Right lobe of liver (tissue), 6 donors: ENCODE data around the gene CCDC92. TPM values are rescaled to one million over a fixed set of nuclear protein-coding genes. Genes with fewer than 3 reads are reported as not detected.
A peak's percentile ranks its signal among the peaks of the same experiment; 100 is the strongest.
"Not testable (repeated sequence)": the region's sequence is repeated elsewhere in the genome, so short reads cannot be mapped to it uniquely, and the experiment has no call there.

ENCODE experiments used
- ATAC-seq, 4 donors: fragments of 200-7000 bp; cut with Tn5 transposase; one replicate each; pipeline ENCODE4 v1.9.1; 2020; ENCODE audit warnings: mild to moderate bottlenecking in 4 of 4, moderate library complexity in 4 of 4
- DNase-seq, 3 donors: peaks; one replicate each; pipeline ENCODE4 v3.0.0-alpha.2; 2020
- H3K27ac ChIP-seq, 3 donors: fragments of 200-600 bp; one replicate each; pipeline ENCODE4 v1.8.0; 2022
- H3K27me3 ChIP-seq, 2 donors: fragments of 200-600 bp; one replicate each; pipeline ENCODE4 v1.8.0; 2022
- H3K36me3 ChIP-seq, 4 donors: fragments of 200-600 bp; sonication (generic) in 1 of 4; one replicate each; pipeline versions ENCODE4 v1.5.1 to v1.8.0; 2017 to 2022; ENCODE audit warnings: control low read depth in 1 of 4
- H3K4me1 ChIP-seq, 4 donors: fragments of 200-600 bp; sonication (generic) in 1 of 4; one replicate each; pipeline versions ENCODE4 v1.5.1 to v1.8.0; 2017 to 2022; ENCODE audit warnings: control low read depth in 1 of 4
- H3K4me3 ChIP-seq, 3 donors: fragments of 200-600 bp; one replicate each; pipeline ENCODE4 v1.8.0; 2022
- H3K9me3 ChIP-seq, 4 donors: fragments of 200-600 bp; sonication (generic) in 1 of 4; one replicate each; pipeline versions ENCODE4 v1.5.1 to v1.8.0; 2017 to 2022; ENCODE audit warnings: control low read depth in 1 of 4
- POLR2A ChIP-seq: fragments of 450-650 bp; IDR thresholded peaks from one replicate; pipeline ENCODE4 v1.6.1; 2017; ENCODE audit warnings: antibody characterized with exemption, mild to moderate bottlenecking
- WGBS: methylation state at CpG from one replicate; pipeline ENCODE4 v1.1.6; 2018; ENCODE audit warnings: low coverage, low lambda C conversion rate; ENCODE audit not compliant: insufficient coverage; ENCODE audit errors: missing lambda C conversion rate; 5-methylcytosine and 5-hydroxymethylcytosine counted together
- intact Hi-C, 2 donors: fragments of 100-400 bp; cut with DNase I; formaldehyde crosslinking; loops; one replicate each; pipeline versions ENCODE4 v1.11.2 to v1.14.1; 2022
- total RNA-seq, 6 experiments: library from RNA; depleted of rRNA in 2 of 6; stranded (reverse); fragments of >200 nt in 2 of 6; fragmentation: NEBNext Ultra II Directional in 3 of 6; extraction: Animal tissue kit (Norgen Biotek cat#: 25700) in 3 of 6; gene quantifications; one replicate each; pipeline versions ENCODE4 v1.1.0 to v1.2.4, GENCODE V29; 2016 to 2023
- TF ChIP-seq, protein P1 (sequence below), 4 donors: fragments of 200-600 bp in 3 of 4; fragments of 450-650 bp in 1 of 4; IDR thresholded peaks; one replicate each; pipeline versions ENCODE4 v1.5.1 to v1.8.0; 2016 to 2022; ENCODE audit warnings: antibody characterized with exemption in 4 of 4, mild to moderate bottlenecking in 2 of 4
- donor health status: DM: no; HTN: yes; CAD: no.
- donor health status: DM: no; HTN: no; CAD: no.
- donor health status: DM: no; HTN: no; CAD: no.
- donor health status: DM: no; HTN: yes; CAD: no.
- donor health status: DM: no; HTN: yes; CAD: no.

The CCDC92 gene
- total RNA-seq, 6 experiments from 2014 or later: 12.5 to 17.5 (median 16.1) TPM

DNA sequence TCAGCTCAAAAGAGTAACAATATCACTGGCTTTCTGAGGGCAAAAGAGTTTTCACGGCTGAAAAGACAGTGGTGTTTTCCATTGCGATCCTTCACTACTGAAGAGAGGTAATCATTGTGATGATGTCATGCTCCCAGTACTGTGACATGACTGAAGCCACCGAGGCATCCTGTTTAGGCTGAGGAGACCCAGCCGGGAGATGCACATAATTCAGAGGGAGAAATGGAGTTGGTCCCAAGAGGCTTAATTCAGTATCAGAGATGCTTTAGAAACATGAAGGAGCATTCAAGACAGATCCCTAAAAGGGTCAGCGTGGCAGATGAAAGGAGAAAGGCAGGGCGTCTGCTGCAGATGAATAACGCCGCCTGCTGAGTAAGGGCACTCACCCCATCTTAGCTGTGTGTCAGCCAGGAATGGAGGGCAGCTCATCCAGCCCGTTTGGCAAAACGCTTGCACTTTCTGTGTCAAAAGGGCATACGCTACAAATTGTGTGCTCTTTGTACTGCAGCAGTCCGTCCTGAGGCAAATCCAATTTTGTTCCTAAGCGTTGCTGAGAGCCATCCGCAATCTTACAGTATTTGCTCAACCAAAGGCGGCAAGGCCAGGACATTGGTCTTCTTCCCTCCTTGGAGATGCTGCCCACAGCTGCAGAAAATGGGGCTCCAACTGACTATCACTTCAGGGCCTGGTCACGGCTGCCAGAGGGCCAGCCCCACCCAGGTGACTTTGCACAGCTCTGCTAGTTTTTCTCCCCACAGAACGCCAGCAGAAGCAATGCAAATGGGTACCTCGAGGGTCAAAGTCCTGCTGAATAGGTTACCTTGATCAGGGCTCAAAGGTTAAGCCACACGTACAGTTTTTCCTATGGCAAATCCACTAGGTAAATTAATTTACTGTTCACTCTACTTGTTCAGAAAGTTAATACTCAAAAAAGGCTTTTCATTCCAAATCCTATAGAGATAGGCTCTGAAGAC, 23.5 kb downstream of the CCDC92 start:
- DNase-seq: peak in 2 of 3 donors; percentile 72 to 76
- Histone ChIP-seq H3K9me3 (no peaks in the 10 kb centered on the region), H3K4me3 (peak overlapping the region in 1 of 3 donors; percentile 10), H3K27me3 (no peaks in the 10 kb centered on the region), H3K36me3 (no peaks in the 10 kb centered on the region), H3K27ac (peak overlapping the region in 2 of 3 donors; percentile 54), H3K4me1 (peaks cover 0 to 18% (median 8%) of the 10 kb centered on the region in 4 donors)
- intact Hi-C loops: no loop called here
- TF ChIP-seq, protein P1, sequence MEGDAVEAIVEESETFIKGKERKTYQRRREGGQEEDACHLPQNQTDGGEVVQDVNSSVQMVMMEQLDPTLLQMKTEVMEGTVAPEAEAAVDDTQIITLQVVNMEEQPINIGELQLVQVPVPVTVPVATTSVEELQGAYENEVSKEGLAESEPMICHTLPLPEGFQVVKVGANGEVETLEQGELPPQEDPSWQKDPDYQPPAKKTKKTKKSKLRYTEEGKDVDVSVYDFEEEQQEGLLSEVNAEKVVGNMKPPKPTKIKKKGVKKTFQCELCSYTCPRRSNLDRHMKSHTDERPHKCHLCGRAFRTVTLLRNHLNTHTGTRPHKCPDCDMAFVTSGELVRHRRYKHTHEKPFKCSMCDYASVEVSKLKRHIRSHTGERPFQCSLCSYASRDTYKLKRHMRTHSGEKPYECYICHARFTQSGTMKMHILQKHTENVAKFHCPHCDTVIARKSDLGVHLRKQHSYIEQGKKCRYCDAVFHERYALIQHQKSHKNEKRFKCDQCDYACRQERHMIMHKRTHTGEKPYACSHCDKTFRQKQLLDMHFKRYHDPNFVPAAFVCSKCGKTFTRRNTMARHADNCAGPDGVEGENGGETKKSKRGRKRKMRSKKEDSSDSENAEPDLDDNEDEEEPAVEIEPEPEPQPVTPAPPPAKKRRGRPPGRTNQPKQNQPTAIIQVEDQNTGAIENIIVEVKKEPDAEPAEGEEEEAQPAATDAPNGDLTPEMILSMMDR (IDR thresholded peaks at IDR 0.05): peak in 1 of 4 donors; percentile 13
- TF ChIP-seq POLR2A: no peak
- ATAC-seq: peak; percentile 89 to 93 (median 90)
- WGBS: 45% methylated on average over 12 of the region's 19 CpGs

DNA sequence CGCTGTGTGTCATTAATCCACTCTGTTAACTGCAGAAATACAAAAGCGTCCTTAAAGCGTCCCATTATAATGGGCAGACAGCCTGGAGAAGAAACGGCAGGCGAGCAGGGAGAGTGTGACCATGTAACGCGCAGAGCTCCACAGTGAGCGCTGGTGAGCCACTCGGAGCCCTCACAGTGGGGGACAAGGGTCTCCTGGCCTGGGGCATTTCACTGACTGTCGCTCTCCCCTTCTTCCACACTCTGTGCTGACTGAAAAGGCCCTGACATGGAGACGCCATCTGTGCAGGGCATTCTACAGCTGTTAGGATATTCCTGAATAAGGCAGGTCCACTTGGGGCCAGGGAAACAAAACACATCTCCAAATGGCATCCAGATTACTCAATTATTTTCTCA, 24.2 kb downstream of the CCDC92 start:
- TF ChIP-seq POLR2A: no peak
- TF ChIP-seq, protein P1 (IDR thresholded peaks at IDR 0.05): no peak
- WGBS: 94% methylated on average over 9 of the region's 11 CpGs
- intact Hi-C loops: no loop called here
- H3K36me3 ChIP-seq: no peaks in the 10 kb centered on the region
- ATAC-seq: no peak
- DNase-seq: no peak
- H3K27ac ChIP-seq: peak overlapping the region in 1 of 3 donors; percentile 54
- no peak overlapping the region for H3K4me3 ChIP-seq
- H3K27me3 ChIP-seq: no peaks in the 10 kb centered on the region
- peaks cover 0 to 18% (median 8%) of the 10 kb centered on the region in 4 donors for H3K4me1 ChIP-seq
- H3K9me3 ChIP-seq: no peaks in the 10 kb centered on the region

GRCh38 chr12:123947531-123947930, 25.1 kb downstream of the CCDC92 start:
- H3K9me3 ChIP-seq, ATAC-seq, H3K27me3 ChIP-seq, H3K4me3 ChIP-seq, H3K27ac ChIP-seq, intact Hi-C loops, DNase-seq, H3K36me3 ChIP-seq: not testable (repeated sequence)
- peaks cover 0 to 18% (median 8%) of the 10 kb centered on the region in 4 donors for H3K4me1 ChIP-seq
- 100% methylated on average over 1 of the region's 7 CpGs for WGBS

GRCh38 chr12:123946516-123947505, 25.8 kb downstream of the CCDC92 start:
- 87% methylated on average over 3 of the region's 35 CpGs for WGBS
- ATAC-seq, H3K27me3 ChIP-seq, DNase-seq, H3K36me3 ChIP-seq, intact Hi-C loops, H3K9me3 ChIP-seq, H3K27ac ChIP-seq, H3K4me3 ChIP-seq: not testable (repeated sequence)
- peaks cover 0 to 18% (median 8%) of the 10 kb centered on the region in 4 donors for H3K4me1 ChIP-seq

DNA sequence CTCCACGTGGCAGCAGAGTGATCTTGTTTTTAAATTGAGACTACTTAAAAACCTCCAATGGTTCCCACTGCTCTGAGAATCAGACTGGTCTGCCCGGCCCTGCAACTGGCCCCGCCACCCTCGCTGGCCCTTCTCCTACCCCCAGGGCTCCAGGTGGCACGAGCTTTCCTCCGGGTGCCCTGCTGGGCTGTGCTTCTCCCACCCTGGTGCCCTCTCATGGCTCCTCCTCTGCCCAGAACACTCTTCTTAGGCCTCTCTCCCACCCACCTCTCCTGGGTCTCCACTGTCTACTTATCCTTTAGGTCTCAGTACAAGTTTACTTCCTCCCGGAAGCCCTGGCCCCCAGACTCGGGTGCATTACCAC, 26.5 kb downstream of the CCDC92 start:
- no peaks in the 10 kb centered on the region for H3K27me3 ChIP-seq
- no peak overlapping the region for H3K27ac ChIP-seq
- DNase-seq (no peak), ATAC-seq (no peak)
- intact Hi-C loops: no loop called here
- peaks cover 0 to 18% (median 8%) of the 10 kb centered on the region in 4 donors for H3K4me1 ChIP-seq
- no peaks in the 10 kb centered on the region for H3K36me3 ChIP-seq
- H3K4me3 ChIP-seq: no peak overlapping the region
- 87% methylated on average over 8 of the region's 8 CpGs for WGBS
- TF ChIP-seq, protein P1 (IDR thresholded peaks at IDR 0.05): no peak
- TF ChIP-seq POLR2A: no peak
- no peaks in the 10 kb centered on the region for H3K9me3 ChIP-seq
